NCI-H82 treated with DMSO at 0.1 percent for 48 hours (cell line): ENCODE data around the gene GLRA3.
"Not testable (repeated sequence)": the region's sequence is repeated elsewhere in the genome, so short reads cannot be mapped to it uniquely, and the experiment has no call there.

Experiments
- DNase-seq: peaks from one replicate; lab custom pipeline; 2025; ENCODE audit not compliant: unreplicated experiment; lab: John Stamatoyannopoulos, UW

GLRA3 gene

DNA sequence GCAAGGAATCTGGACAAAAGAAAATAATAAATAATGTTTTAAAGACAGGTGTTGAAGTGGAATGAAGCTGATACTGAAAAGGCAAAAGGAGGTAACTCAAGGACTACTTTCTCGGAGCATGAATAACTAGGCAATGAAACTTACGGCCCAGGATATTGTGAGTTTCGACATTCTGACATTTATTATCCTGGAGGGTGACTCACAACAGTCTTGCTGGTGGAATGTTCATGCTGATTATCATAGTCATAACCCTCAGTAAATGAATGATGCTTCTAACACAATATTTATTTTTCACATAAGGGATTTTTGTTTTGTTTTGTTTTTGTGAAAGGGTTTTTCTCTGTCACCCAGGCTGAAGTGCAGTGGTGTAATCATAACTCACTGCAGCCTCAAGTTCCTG is 159.8 kb downstream of the GLRA3 start:
- DNase-seq: no peak

GRCh38 chr4:174665799-174666198 is 163.2 kb downstream of the GLRA3 start:
- DNase-seq: no peak

- DNase-seq: no peak
These were observed 165.8 kb downstream of the GLRA3 start for GRCh38 chr4:174663216-174663615.

- DNase-seq: no peak
These were observed 170.8 kb downstream of the GLRA3 start for GRCh38 chr4:174658246-174658645.

DNA sequence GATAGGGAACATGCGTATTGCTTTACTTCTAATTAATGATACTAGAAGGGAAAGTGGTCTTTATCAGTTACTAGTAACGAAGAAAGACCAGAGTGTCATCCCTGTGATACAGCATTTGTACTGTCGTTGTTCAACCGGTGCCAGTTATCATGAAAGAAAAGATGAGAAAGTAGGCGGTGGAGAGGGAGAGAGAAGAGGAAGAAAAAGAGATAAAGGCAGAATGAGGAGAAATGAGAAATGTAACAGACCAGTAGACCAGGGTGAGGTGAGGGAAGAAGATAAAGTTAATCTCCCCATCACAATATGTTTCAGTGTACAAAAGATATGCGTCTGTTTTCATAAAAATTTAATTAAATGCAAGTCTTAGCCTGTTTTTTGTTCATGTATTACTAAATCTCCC is 171.6 kb downstream of the GLRA3 start:
- DNase-seq: no peak

GRCh38 chr4:174654634-174655033 is 174.4 kb downstream of the GLRA3 start:
- DNase-seq: no peak

- no peak for DNase-seq
These were observed 178.2 kb downstream of the GLRA3 start for GRCh38 chr4:174650711-174651355.

DNA sequence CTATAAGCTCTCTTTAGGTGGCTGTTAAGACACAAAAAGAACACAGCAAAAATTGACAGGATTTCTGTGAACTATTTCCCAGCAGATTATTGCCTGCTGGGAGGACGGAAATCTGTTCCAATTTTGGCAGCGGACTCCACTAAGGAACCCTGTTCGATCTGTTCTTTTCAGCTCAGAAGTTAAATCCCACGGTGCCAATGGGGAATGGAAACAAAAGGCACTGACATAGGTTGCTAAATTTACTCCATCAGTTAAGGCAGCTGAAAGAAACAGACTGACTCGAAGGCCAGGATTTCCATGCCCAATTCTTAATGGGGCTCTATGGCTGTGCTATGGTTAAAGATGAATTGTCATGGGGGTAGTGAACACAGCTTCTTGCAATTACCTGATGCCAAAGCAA is 180.2 kb downstream of the GLRA3 start:
- DNase-seq: no peak

DNA sequence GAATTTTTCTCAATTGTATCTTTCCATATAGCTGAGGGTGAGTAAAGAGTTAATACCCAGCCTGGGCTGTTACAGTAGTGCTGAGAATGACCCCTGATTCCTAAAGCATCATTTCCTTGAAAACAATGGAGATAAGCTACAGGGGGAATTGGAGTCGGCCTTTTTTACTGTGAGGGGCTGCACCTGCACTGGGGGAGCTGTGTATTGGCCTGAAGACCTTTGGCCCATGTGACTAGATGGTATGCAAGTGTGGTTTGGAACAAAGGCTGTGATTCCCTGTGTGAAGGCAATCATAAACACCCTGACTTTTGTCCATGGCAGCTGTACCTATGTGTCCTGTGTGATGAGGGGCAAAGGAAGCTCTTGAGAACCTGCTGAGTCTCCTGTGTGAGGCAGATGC is 182.7 kb downstream of the GLRA3 start:
- no peak for DNase-seq

GRCh38 chr4:174640146-174640545 is 188.9 kb downstream of the GLRA3 start:
- DNase-seq: no peak

DNA sequence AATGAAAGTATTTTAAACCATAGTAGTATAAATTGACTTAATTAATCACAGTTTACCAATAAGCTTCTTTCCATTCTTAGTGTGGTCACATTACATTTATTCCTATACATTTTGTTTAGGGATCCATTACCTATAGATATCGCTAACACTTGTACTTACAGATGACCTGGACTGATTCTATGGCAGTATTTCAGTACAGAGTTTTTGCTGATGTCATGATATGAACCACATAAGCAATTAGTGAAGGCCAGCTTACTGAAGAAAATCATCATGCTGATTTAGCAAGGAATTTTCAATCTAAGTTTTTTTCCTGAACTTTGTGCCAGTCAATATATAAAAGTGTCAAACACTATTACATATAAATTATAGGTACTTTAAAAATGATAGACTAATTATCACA is 193.3 kb downstream of the GLRA3 start:
- no peak for DNase-seq

DNA sequence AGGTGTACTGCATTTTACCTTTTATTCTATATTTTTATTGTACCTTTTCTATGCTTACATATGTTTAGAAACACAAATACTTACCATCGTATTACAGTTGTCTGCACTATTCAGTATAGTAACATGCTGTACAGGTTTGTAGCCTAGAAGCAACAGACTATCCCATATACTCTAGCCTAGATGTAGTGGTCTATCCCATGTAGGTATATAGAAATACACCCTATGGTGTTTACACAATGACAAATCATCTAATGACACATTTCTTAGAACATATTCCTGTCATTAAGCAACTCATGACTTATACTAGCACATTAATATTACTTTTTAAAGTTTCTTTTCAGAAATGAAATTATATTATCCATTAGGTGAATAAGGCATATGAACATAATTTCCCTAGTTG is 195.6 kb downstream of the GLRA3 start:
- DNase-seq: no peak

GRCh38 chr4:174631901-174632758 is 196.9 kb downstream of the GLRA3 start:
- DNase-seq: no peak

DNA sequence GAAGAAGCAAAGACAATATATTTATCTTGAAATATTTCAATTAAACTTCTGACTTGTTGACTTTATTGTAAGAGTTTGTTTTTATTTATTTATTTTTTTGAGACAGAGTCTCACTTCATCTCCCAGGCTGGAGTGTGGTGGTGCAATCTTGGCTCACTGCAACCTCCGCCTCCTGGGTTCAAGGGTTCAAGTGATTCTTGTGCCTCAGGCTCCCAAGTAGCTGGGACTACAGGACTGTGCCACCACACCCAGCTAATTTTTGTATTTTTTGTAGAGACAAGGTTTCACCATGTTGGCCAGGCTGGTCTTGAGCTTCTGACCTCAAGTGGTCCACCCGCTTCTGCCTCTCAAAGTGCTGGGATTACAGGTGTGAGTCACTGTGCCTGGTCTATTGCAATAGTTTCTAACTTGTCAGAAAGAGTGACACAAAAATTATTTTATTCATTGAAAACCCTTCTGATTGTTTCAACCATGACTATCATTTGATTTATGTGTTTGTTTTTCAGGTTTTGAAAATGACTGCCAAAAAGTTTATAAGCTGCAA is 199.1 kb downstream of the GLRA3 start:
- not testable (repeated sequence) for DNase-seq

- DNase-seq: no peak
These were observed 199.8 kb downstream of the GLRA3 start for GRCh38 chr4:174629265-174629664.

- no peak for DNase-seq
These were observed 200.9 kb downstream of the GLRA3 start for GRCh38 chr4:174628191-174628590.

GRCh38 chr4:174627473-174627872 is 201.6 kb downstream of the GLRA3 start:
- no peak for DNase-seq

GRCh38 chr4:174626342-174627008 is 202.6 kb downstream of the GLRA3 start:
- no peak for DNase-seq

DNA sequence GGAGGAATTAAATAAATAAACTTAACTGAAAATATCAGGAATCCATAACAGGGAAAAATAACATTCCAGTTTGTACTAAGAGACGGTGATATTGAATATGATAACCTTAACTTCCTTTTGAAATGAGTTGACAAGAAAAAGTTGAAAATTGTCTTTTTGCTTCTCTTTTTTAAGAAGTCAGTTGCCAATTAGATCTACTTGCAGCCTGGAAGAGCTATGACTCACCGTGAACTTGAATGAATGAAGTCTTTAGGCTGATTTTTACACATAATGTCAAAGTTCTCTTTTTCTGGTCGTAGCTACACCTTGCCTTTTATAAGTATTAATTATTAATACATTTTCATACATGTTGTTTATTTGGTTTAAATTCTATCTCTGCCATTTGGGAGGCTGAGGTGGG is 212.4 kb downstream of the GLRA3 start:
- DNase-seq: no peak

GRCh38 chr4:174613979-174614378 is 215.1 kb downstream of the GLRA3 start:
- DNase-seq: no peak

DNA sequence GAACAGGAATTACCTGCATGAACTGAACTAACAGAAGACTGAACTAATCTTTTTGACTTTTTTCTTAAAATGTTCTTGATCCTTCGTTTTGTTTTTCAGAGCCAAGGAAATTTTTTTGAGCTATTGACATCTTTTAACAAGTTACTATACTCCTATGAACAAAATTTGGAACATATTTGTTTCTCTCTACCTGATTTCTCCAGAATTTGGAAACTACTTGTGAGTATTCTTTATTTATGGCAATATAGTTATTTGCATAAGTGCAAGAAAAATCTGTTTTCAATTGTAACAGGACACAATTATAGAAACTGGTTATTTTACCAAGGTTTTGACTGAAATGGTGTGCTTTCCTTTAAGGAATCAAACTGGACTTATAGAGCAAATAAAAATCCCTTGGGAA is 217.3 kb downstream of the GLRA3 start:
- no peak for DNase-seq

GRCh38 chr4:174607792-174608191 is 221.3 kb downstream of the GLRA3 start:
- no peak for DNase-seq
